Panc1 (cell line): Measurements from ENCODE around the gene KCNAB2. TPM values are rescaled to one million over a fixed set of nuclear protein-coding genes. Genes with fewer than 3 reads are reported as not detected.

Experiments used
- ATAC-seq: fragments of 200-7000 bp; cut with Tn5 transposase; 2 replicates; pipeline ENCODE4 v1.9.1; 2020; ENCODE audit warnings: mild to moderate bottlenecking, moderate library complexity
- BruUV-seq: library from RNA; stranded (reverse); fragments of 400-500 nt; replicated peaks from 2 replicates; lab custom pipeline; 2021; lab: Mats Ljungman, UMichigan
- CTCF ChIA-PET: fragments of 300-600 bp; sonication (Branson Sonifier 250); formaldehyde crosslinking; loops from one replicate; lab custom pipeline; 2022; ENCODE audit warnings: antibody characterized with exemption; lab: Charles Lee
- POLR2A ChIA-PET: fragments of 300-600 bp; sonication (Branson Sonifier 250); formaldehyde crosslinking; loops from one replicate; lab custom pipeline; 2022; ENCODE audit warnings: antibody characterized with exemption; lab: Charles Lee
- DNase-seq: peaks from one replicate; pipeline ENCODE4 v3.0.0-alpha.2; 2010; ENCODE audit warnings: low read depth, low spot score
- H3K27ac ChIP-seq: 2 replicates; pipeline ENCODE4 v1.5.1; 2011; ENCODE audit warnings: mild to moderate bottlenecking, low read length, inconsistent platforms
- H3K27me3 ChIP-seq: fragments of 200-500 bp; sonication (Bioruptor generic); 2 replicates; pipeline ENCODE4 v1.6.0; 2014; ENCODE audit warnings: low read length, inconsistent platforms; ENCODE audit not compliant: control insufficient read depth, insufficient read depth
- H3K36me3 ChIP-seq: fragments of 200-500 bp; sonication (Bioruptor generic); 2 replicates; pipeline ENCODE4 v1.5.1; 2014; ENCODE audit warnings: inconsistent platforms, mild to moderate bottlenecking, low read length, moderate library complexity; ENCODE audit not compliant: control insufficient read depth, insufficient read depth
- H3K4me1 ChIP-seq: 2 replicates; pipeline ENCODE4 v1.5.1; 2011; ENCODE audit warnings: inconsistent platforms, mild to moderate bottlenecking, low read length, moderate library complexity; ENCODE audit not compliant: control insufficient read depth, insufficient read depth
- H3K4me3 ChIP-seq, 2 experiments: 2 replicates each; pipeline ENCODE4 v1.5.1; 2011 to 2012; ENCODE audit warnings: low read depth in 2 of 2, low read length in 2 of 2, mild to moderate bottlenecking in 2 of 2, inconsistent platforms in 1 of 2, moderate library complexity in 1 of 2
- H3K9me3 ChIP-seq: fragments of 200-500 bp; sonication (Bioruptor generic); 2 replicates; pipeline ENCODE4 v1.5.1; 2014; ENCODE audit warnings: low read depth, mild to moderate bottlenecking, inconsistent platforms, low read length, moderate library complexity; ENCODE audit not compliant: control insufficient read depth, insufficient read depth
- POLR2AphosphoS5 ChIP-seq: IDR thresholded peaks from 2 replicates; pipeline ENCODE4 v1.6.1; 2012; ENCODE audit warnings: mild to moderate bottlenecking, low read depth, low read length, moderate library complexity
- SIN3A ChIP-seq: IDR thresholded peaks from 2 replicates; pipeline ENCODE4 v1.6.1; 2012; ENCODE audit warnings: low read depth, mild to moderate bottlenecking, low read length, moderate library complexity, borderline replicate concordance; ENCODE audit not compliant: insufficient read depth
- TCF7L2 ChIP-seq: IDR thresholded peaks from 2 replicates; pipeline ENCODE4 v1.6.1; 2011; ENCODE audit warnings: mild to moderate bottlenecking, low read depth, low read length, inconsistent platforms
- in situ Hi-C: cut with HindIII; loops from 2 replicates; pipeline ENCODE4 v1.10.0; 2016; ENCODE audit warnings: low sequenced_read_pairs, low pct_unique_long_range_greater_than_20kb
- intact Hi-C: fragments of 100-400 bp; cut with micrococcal nuclease; formaldehyde crosslinking; loops from one replicate; pipeline ENCODE4 v1.10.0; 2022; ENCODE audit not compliant: unreplicated experiment
- total RNA-seq: library from RNA; stranded (reverse); gene quantifications from one replicate; pipeline ENCODE4 v1.2.1, GENCODE V29; 2021; ENCODE audit not compliant: unreplicated experiment
- TF ChIP-seq, protein P1 (sequence below): fragments of 450-650 bp; IDR thresholded peaks from 2 replicates; pipeline ENCODE4 v1.5.1; 2017; ENCODE audit warnings: mild to moderate bottlenecking
- TF ChIP-seq, protein P2 (sequence below), 2 experiments: IDR thresholded peaks; 2 replicates each; pipeline ENCODE4 v1.6.1; 2011 to 2012; ENCODE audit warnings: low read depth in 2 of 2, control low read depth in 1 of 2, low read length in 1 of 2, mild to moderate bottlenecking in 1 of 2, moderate library complexity in 1 of 2; ENCODE audit not compliant: insufficient read depth in 1 of 2

Gene KCNAB2
- total RNA-seq, 1 experiment from 2014 or later = 27.6 TPM

DNA sequence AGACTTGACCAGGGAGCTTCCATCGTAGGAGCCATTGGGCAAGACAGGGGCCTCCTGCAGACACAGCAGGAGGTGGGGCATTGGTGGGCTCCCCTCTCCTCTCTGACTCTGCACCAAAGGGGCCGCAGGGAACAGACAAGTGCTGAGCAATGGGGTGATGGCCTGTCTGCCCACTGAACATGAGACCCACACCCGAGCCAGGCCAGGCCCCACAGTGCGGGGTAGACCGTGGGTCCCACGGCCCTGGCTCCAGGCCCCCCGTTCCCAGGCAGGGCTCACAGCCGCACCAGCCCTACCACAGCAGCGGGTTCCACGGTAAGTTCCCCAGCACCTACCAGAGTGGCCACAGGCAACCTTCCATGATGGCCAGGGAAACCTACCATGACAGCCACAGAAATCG is 88.5 kb downstream of the KCNAB2 start:
- DNase-seq = no peak
- no peak overlapping the region for H3K4me3 ChIP-seq
- in situ Hi-C loops = no loop called here
- intact Hi-C loops = no loop called here
- no TSS peak for BruUV-seq
- H3K36me3 ChIP-seq = peaks cover 2% of the 10 kb centered on the region; the same call in 1 of the 2 replicates
- TF ChIP-seq POLR2AphosphoS5 (no peak), SIN3A (no peak), TCF7L2 (no peak)
- TF ChIP-seq, protein P1, sequence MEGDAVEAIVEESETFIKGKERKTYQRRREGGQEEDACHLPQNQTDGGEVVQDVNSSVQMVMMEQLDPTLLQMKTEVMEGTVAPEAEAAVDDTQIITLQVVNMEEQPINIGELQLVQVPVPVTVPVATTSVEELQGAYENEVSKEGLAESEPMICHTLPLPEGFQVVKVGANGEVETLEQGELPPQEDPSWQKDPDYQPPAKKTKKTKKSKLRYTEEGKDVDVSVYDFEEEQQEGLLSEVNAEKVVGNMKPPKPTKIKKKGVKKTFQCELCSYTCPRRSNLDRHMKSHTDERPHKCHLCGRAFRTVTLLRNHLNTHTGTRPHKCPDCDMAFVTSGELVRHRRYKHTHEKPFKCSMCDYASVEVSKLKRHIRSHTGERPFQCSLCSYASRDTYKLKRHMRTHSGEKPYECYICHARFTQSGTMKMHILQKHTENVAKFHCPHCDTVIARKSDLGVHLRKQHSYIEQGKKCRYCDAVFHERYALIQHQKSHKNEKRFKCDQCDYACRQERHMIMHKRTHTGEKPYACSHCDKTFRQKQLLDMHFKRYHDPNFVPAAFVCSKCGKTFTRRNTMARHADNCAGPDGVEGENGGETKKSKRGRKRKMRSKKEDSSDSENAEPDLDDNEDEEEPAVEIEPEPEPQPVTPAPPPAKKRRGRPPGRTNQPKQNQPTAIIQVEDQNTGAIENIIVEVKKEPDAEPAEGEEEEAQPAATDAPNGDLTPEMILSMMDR = no peak
- TF ChIP-seq, protein P2, sequence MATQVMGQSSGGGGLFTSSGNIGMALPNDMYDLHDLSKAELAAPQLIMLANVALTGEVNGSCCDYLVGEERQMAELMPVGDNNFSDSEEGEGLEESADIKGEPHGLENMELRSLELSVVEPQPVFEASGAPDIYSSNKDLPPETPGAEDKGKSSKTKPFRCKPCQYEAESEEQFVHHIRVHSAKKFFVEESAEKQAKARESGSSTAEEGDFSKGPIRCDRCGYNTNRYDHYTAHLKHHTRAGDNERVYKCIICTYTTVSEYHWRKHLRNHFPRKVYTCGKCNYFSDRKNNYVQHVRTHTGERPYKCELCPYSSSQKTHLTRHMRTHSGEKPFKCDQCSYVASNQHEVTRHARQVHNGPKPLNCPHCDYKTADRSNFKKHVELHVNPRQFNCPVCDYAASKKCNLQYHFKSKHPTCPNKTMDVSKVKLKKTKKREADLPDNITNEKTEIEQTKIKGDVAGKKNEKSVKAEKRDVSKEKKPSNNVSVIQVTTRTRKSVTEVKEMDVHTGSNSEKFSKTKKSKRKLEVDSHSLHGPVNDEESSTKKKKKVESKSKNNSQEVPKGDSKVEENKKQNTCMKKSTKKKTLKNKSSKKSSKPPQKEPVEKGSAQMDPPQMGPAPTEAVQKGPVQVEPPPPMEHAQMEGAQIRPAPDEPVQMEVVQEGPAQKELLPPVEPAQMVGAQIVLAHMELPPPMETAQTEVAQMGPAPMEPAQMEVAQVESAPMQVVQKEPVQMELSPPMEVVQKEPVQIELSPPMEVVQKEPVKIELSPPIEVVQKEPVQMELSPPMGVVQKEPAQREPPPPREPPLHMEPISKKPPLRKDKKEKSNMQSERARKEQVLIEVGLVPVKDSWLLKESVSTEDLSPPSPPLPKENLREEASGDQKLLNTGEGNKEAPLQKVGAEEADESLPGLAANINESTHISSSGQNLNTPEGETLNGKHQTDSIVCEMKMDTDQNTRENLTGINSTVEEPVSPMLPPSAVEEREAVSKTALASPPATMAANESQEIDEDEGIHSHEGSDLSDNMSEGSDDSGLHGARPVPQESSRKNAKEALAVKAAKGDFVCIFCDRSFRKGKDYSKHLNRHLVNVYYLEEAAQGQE (IDR thresholded peaks at IDR 0.05; ENCODE audit: insufficient read depth in 1 of 2, low read depth in 2 of 2, low read length in 1 of 2) = no peak
- no peaks in the 10 kb centered on the region for H3K9me3 ChIP-seq
- H3K27me3 ChIP-seq = no peaks in the 10 kb centered on the region
- no peaks in the 10 kb centered on the region for H3K4me1 ChIP-seq
- no peak for ATAC-seq
- POLR2A ChIA-PET = interaction anchor here (0.6 kb wide), 1 partner anchor 30 kb away, joined by 6 read pairs; no protein-coding TSS in a partner anchor
- H3K27ac ChIP-seq = no peak overlapping the region
- CTCF ChIA-PET = no interaction called here

DNA sequence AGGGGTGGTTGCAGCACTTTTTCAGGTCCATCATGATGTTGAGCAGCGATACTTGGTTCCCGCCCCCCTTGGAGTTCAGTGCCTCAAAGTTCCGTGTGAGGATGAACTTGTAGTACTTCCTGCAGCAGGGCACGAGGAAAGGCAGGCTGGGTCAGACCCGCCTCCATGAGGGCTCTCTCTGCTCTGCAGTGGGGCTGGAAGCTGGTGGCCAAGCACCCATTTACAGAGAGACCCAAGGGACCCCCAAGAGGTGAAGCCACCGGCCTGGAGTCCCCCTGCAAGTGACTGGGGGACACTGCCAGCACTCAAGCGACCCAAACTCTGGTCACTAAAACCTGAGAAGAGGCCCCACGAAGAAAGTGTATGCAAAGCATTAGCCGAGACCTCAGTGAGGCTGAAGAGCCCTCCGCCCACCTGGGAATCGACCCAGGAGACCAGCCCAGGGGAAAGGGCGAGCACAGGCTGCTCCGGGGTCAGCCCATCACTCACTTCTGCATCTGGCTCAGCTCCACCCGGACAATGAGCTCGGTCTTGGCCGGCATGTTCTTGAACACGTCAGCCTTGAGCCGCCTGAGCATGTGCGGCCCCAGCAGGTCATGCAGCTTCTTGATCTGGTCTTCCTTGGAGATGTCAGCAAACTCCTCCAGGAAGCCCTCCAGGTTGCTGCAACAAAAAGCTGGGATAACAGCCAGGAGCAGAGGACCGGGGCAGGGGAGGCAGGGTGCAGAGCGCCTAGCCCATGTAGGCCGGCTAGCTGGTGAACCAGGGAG is 89.2 kb downstream of the KCNAB2 start:
- Histone ChIP-seq H3K9me3 (no peaks in the 10 kb centered on the region), H3K4me1 (no peaks in the 10 kb centered on the region), H3K36me3 (peaks cover 2% of the 10 kb centered on the region; the same call in 1 of the 2 replicates), H3K27me3 (no peaks in the 10 kb centered on the region), H3K27ac (no peak overlapping the region), H3K4me3 (no peak overlapping the region)
- TF ChIP-seq SIN3A (no peak), TCF7L2 (no peak), POLR2AphosphoS5 (no peak)
- TF ChIP-seq, protein P2 (IDR thresholded peaks at IDR 0.05; ENCODE audit: insufficient read depth in 1 of 2, low read depth in 2 of 2, low read length in 1 of 2) = no peak
- TF ChIP-seq, protein P1 = no peak
- no peak for ATAC-seq
- intact Hi-C loops (no loop called here), in situ Hi-C loops (no loop called here)
- ChIA-PET CTCF (no interaction called here), POLR2A (interaction anchor here (0.5 to 0.6 kb wide), 2 partner anchors 54 to 110 kb away, joined by 4 to 5 read pairs; no protein-coding TSS in a partner anchor)
- BruUV-seq = no TSS peak
- DNase-seq = no peak
